Frontal cortex (tissue), 4 donors: ENCODE results near the gene HYDIN. TPM values are rescaled to one million over a fixed set of nuclear protein-coding genes. Genes with fewer than 3 reads are reported as not detected.
"Not testable (repeated sequence)": the region's sequence is repeated elsewhere in the genome, so short reads cannot be mapped to it uniquely, and the experiment has no call there.

ENCODE experiments used
- DNase-seq, 2 donors: peaks; one replicate each; pipeline ENCODE4 v3.0.0; 2012; ENCODE audit warnings: low spot score in 2 of 2
- FAIRE-seq: peaks from 2 replicates; lab custom pipeline; 2012; peaks lifted over from hg19 to GRCh38; lab: Jason Lieb, UNC
- total RNA-seq: library from RNA; depleted of rRNA; stranded (reverse); fragments of >200 nt; gene quantifications from one replicate; pipeline ENCODE4 v1.2.3, GENCODE V29; 2014
- donor health status: control.
- donor health status: control.
- donor health status: control.

The HYDIN gene
- total RNA-seq, 1 donor from 2014 or later, result 19.2 TPM

DNA sequence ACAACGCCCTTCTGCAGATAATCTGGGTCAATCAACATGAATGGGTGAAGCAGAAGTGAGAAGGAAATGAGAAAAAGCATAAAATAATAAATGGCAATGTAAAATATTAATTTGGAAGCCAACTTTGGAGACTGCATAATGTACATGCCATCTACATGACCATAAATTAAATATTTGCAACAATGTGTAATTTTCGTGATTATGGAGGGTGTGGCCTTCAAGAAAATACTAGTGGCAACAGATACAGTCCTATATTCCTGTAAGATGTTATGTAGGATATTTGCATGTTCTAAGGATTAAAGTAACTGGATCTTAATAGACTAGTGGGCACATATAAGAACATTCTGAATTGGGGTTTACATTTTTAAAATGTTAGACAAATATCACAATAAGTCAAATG, 78.9 kb downstream of the HYDIN start:
- not testable (repeated sequence) for DNase-seq, FAIRE-seq

DNA sequence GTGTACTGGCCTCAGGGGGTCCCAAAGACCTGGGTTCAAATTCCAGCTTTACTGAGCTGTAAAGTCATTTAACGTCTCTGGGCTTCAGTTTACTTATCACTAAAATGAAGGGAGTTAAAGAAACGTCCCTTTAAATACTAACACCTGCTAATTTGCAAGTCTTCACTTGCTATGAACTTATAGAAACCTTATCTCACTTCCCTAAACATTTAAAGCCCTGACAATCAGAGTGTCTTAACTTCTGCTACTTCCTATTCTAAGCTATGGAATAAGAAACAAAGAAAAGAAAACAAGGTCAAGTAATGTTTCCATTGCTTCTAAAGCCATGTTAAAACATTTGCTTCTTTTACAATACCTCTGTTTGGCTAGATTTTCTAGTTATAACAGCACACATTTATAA, 87.3 kb downstream of the HYDIN start:
- not testable (repeated sequence) for FAIRE-seq, DNase-seq

DNA sequence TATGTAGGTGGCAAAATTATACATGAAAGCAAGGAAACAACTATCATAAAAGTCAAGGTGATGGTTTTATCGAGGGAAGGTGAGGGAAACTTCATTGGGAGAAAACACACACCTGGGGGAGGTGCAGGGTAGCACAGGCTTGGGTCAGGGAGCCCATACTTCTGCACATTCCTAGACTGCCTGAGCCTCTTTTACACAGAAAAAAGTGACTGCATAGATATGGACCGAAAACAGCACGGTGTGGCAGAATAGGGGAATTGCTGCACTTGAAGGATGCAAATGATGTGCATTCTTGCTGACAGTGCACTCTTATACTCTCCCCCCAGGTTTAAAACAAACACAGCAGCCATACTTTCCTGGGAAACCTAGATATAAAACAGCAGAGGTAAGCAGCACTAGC, 120.0 kb downstream of the HYDIN start:
- not testable (repeated sequence) for DNase-seq, FAIRE-seq

DNA sequence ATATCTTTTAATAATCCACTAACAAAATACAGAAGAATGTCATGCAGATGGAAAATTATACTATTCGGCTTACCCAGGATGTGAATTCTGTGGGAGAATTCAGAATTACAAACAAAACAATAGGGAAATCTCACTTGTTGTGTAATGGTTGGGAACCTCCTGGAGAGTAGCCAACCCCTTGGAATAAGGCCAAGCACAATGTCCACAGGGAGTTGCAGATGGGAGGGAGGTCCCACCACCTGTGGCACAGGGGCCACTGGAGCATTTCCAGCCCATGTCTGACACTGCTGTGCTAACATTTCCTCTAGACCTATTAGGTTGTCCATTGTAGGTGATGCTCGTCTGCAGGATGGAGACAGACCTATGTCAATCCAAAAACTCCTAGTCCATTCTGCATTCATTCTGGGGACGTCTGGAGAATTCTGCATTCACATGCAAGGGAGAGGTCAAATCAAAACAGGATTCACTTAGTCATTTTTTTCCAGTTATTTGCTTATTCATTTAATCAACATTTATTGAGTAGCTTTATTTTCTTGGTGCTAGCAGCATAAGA, 120.8 kb downstream of the HYDIN start:
- FAIRE-seq, DNase-seq: not testable (repeated sequence)

DNA sequence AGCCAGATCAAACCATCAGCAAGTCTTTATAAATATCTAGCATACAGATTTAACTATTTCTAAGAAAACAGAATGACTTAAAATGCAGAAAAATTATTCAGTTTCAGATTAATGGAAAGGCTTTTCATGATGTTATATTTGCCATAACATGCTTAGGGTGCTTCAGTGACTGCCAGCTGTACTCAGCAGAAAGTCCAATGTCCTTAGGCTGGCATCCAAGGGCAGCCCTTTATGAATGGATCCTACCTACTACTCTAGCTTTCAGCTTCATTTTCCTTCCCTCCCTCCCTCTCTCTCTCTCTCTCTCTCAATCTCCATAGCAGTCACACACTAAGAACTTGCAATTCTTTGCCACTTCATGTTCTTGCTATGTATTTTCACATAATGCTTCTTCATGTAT, 124.6 kb downstream of the HYDIN start:
- FAIRE-seq, result not testable (repeated sequence)

DNA sequence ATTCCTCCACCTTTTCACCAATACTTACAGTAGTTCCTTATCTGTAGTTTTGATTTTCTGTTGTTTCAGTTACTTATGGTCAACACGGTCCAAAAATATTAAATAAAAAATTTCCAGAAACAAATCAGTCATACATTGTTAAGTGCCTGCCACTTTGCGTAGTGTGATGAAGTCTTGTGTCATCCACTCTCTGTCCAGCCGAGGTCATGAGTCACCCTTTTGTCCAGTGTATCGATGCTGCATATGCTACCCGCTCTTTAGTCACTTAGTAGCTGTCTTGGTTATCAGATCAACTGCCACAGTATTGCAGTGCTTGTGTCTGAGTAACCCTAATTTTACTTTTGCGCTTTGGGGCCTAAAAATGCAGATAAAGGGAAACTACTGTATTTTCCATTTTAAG, 146.9 kb downstream of the HYDIN start:
- not testable (repeated sequence) for FAIRE-seq, DNase-seq

More for the DNA sequence above, 124.6 kb downstream of the HYDIN start:
- DNase-seq, result not testable (repeated sequence)

DNA sequence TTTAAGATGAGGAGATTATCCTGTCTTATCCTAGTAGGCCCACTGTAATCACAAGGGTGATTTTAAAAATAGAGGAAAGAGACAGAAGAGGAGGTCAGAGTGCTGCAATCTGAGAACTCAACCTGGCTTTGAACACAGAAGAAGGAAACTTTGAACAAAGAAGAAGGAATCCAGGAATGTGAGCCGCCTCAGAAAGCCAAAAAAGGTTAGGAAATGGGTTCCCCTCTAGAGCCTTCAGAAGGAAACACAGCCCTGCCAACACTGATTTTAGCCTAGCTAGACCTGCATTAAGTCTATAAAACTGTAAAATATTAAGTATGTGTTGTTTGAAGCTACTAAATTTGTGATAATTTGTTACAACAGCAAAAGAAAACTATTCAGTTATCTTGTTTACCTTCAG, 149.7 kb downstream of the HYDIN start:
- not testable (repeated sequence) for DNase-seq, FAIRE-seq

DNA sequence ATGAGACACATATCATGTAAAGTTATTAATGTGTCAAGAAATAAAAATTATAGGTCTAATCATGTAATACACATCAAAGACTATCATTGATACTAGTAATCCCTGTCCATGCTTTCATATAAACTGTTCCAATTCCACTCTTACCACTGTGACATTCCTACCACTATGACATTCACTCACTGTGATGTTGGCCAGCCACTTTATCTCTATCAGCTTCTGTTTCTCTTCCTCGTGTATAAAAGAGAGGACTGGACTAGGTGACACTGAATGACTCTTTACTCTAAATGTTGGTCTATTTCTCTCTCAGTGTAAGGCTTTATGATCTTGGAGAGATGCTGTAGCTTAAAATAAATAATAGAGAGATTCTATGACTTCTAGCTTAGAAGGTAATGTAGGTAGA, 150.3 kb downstream of the HYDIN start:
- FAIRE-seq, DNase-seq: not testable (repeated sequence)

DNA sequence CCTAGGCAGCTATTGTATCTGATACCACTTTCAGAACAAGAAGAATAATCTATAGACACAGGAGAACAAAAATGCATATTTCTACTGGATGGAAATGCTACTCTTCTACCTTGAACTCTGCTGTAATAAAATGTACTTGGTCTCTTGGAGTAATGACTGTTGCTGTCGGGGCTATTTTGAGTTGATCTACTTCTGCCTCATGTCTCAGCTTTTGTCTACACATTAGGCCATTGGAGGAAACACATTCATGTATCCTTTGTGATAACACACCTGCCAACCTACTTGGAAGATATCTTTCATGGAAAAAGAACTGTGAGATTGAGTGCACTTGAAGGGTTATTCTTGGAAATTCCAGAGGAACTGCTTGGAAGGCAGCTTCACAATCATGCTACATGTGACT, 159.9 kb downstream of the HYDIN start:
- DNase-seq, result not testable (repeated sequence)

DNA sequence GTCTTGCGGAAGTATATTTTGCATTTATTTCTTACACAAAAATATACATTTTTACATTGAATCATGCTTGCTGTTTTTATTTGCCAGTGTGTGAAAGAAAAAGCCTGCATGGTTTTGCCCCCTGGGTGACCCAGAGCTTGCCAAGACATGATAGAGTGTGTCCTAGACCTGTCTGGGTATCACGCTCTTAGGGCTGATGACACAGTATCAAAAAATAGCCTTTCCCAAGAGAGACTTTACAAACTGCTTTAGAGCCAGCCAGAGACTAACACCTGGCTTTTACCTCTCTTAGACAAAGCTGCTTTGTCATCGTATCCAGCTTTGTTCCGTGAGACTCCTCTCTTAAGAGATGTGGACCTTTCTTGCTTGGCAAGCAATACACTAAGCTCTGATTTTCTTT, 160.7 kb downstream of the HYDIN start:
- DNase-seq, FAIRE-seq: not testable (repeated sequence)

More for the DNA sequence above, 159.9 kb downstream of the HYDIN start:
- FAIRE-seq, result not testable (repeated sequence)

DNA sequence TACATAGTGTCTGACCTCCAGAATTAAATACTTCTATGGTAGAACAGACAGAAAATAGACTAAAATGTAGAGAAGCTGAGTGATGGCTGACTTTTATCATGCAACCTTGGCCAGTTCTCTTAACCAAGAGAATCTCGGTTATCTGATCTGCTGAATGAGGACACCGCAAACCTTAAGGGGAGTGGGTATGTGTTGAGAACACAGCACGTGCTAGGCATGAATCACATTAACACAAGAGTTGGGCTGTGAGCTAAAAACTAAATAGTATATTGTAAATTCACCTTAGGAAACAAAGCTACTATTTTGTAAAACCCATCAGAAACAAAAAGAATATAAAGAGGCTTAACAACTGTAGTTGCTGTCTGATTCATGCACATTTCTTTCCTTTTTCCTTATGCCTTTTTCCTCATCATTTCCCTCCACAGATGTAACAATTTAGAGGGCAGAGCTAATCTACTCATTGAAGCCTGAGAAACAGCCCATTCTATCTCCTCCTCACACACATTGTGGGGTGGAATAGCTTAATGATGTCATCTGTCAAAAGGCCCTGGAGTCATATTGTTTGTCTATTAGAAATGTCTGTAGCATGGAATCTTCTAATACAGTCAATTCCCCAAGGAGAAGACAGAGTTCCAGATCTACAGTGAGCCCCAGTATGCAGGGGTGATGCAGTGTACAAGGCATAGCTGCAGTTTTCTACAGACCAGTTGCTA, 176.5 kb downstream of the HYDIN start:
- DNase-seq, FAIRE-seq: not testable (repeated sequence)

DNA sequence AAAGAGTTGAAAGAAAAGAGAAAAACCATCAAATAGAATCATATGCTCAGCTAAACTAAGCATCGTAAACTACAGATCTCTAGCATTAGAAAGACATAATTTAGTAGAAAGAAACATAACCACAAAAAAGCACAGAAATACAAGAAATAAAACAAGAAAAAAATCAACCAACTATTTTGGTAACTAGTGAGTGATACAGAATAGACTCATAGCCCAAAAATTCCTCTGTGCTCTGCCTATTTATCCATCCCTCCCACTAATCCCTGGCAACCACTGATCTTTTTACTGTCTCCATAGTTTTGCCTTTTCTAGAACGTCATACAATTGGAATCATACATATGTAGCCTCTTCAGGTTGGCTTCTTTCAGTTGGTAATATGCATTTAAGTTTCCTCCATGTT, 180.2 kb downstream of the HYDIN start:
- DNase-seq, FAIRE-seq: not testable (repeated sequence)

DNA sequence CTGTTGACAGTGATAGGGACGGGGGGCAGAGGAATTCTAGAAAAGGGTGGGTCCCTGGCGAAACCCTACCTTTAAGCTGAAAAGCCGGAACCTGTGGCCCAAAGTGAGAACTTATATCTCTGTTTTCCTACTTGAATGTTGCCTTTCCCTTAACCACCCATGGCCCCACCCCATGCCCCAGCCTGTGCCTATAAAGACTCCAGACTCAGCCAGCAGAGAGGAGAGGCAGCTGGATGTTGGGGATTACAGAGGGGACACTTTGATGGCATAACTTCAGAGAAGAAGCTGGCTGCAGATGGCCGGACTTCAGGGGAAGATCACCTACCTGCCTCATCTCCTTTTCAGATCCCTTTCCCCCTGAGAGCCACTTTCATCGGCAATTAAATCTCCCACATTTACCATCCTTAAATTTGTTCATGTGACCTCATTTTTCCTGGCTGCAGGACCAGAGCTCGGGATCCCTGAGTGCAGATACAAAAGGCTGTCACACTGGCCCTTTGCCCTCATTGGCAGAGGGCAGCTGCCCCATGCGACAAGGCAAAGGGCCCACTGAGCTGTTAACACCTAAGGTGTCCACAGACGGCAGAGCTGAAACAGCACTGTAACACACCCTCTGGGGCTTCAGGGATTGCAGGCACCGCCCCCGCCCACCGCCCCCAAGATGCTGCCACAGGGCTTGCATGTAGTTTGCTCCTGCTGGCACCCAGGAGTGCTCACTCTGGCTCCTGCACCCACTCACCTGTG, 191.0 kb downstream of the HYDIN start:
- DNase-seq, FAIRE-seq: not testable (repeated sequence)

DNA sequence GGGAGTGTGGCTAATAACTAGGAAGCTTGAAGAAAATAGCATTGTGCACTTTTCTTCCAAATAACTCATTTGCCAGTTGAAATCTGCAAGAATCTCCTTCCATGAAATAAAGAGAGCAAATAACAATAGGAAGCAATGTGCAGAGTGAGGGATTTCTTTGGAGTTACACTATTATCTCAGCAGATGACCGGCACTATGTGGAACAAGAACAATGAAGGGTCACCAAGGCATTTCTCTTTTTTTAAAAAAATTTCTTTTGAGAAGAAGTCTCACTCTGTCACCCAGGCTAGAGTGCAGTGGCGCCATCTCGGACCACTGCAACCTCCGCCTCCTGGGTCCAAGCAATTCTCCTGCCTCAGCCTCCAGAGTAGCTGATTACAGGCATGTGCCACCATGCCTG, 192.1 kb downstream of the HYDIN start:
- not testable (repeated sequence) for FAIRE-seq, DNase-seq

DNA sequence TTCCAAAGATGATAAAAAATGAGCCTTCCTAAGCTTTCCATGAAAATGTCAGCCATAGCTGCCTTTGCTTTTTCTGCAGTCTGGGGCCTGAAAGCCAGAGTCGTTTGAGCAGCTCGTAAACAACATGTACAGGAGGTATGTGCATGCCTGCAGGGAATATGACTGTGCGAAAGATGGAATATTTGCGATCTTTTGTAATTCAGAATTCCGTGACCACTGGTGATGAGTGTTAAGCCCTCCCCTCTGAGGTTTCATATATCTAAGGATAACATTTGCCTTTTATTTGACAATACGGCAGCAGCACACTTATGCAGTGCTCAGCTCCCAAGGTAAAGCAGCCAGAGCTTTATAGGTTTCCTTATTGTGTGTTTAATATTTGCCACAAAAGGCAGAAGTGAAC, 192.5 kb downstream of the HYDIN start:
- not testable (repeated sequence) for FAIRE-seq, DNase-seq

DNA sequence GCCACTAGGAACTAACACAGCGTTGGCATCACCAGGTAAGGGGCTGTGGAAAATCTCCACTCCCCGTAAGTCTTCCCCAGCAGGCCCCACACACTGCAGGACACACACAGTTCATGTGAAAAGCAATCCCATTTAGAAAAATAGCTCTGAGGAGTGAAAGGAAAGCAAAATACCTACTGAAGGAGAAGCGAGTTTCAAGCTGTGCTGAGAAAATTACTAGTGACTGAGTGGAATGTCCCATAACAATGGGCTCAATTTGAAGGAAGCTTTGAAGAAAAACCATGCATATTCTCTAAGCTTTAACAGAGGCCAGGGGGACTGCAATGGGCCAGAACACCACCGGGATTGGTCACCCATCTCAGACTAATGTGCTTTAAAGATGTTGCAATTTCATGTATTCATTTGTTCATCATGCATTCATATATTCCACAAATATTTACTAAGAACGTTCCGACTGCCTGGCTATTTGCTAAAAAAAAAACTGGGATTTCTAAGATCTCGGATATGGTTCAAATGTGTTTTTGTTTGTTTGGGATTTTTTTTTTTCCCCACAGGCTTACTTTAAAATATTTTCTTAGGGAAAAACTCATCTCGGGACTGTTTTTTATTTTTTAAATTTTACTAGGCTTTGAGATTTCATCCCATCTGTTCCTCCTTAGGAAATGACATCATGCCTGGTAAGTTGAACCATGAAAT, 202.3 kb downstream of the HYDIN start:
- FAIRE-seq, DNase-seq: not testable (repeated sequence)

DNA sequence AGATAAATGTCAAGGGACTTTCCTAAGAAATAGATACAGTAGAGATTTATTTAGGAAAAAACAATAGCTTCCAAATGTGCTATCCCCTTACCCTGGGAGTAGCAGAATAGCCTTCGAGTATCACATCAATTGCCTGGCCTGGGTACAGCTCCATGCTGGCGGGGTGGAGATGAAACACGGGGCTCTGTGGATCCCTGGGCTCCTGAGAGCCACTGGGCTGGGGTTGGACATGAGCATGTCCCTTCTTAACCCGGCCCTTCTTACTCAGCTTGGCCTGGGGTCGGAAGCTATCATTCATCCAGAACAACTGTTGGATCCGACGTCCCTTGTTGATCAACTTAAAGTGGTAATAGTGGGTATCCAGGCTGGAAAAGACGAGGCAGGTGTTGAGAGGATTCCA, 203.0 kb downstream of the HYDIN start:
- DNase-seq, FAIRE-seq: not testable (repeated sequence)

DNA sequence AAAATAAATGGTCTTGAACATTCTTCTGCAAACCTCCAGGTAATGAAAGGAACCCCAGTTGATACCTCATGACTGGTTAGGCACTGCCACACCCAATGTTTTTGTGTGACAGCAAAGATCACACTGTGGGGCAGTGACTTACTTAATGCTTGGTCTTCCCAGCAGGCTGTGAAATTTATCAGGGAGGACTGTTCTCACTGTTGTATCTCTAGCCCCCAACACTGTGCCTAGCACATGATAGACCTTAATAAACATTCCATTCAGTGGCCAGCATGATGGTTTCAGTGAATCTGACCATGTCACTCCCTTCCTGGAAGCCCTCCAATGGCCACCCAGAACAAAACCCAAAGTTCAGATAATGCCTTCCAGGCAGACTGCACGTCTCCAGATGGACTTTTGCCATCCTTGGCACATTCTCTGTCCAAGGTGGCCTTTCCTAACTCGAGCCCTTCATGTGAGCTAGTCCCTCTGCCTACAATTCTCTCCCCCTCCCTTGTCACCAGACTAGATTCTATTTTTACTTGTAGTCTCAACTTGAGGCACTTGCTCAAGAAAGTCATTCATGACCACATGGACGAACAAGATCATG, 206.6 kb downstream of the HYDIN start:
- not testable (repeated sequence) for DNase-seq, FAIRE-seq

DNA sequence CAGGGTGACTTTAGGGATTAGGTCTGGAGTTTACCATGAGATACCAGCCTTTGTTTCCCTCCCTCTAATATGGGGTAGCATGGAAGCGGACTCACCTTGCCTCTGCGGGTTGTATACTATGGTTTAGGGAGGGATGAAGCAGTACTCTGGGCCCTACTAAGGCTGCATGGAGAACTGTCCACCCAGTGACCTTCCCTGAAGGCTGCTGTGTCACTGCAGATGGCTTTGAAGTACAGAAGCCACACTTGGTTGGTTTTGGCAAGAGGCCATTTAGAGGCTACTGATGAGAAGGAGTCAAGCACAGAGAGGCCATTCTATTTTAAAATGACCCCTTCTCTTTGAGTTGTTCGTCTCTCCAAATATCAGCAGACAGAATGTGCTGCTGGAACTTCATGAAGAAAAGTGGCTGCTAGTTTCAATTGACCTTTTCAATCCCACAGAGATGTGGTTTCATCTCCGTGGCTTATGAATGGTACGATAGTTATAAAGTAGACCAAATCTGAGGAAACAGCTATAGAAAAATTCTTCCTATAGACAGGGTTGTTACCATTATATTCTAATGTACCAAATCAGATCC, 208.5 kb downstream of the HYDIN start:
- FAIRE-seq, DNase-seq: not testable (repeated sequence)
